Measurements from ENCODE around the gene CHFR. TPM values are rescaled to one million over a fixed set of nuclear protein-coding genes. Genes with fewer than 3 reads are reported as not detected.

The CHFR gene
- total and polyA plus RNA-seq, 8 donors, result 14.7 to 107 (median 59.2) TPM

GRCh38 chr12:132925597-132926414 lies 38.4 kb upstream of the CHFR start:
- peaks cover 87 to 100% (median 99%) of the 10 kb centered on the region in 4 donors for H3K9me3 ChIP-seq
- WGBS, 5 donors, result 96 to 99% (median 97%) methylated on average over 8 of the region's 8 CpGs
- peaks cover 34 to 75% (median 51%) of the 10 kb centered on the region in 4 donors for H3K36me3 ChIP-seq

GRCh38 chr12:132924356-132924755 lies 37.0 kb upstream of the CHFR start:
- DNase-seq, result no peak
- intact Hi-C loops (cut with DNase I; ENCODE audit: low total_unique reads), result no loop called here
- WGBS, 5 donors, result 97 to 100% (median 99%) methylated on average over 3 of the region's 3 CpGs
- no peak overlapping the region for H3K27ac ChIP-seq
- H3K36me3 ChIP-seq, result peaks cover 25 to 65% (median 37%) of the 10 kb centered on the region in 4 donors
- H3K4me1 ChIP-seq, result no peaks in the 10 kb centered on the region
- H3K27me3 ChIP-seq, result no peaks in the 10 kb centered on the region
- no peak overlapping the region for H3K4me3 ChIP-seq
- peaks cover 77 to 100% (median 99%) of the 10 kb centered on the region in 4 donors for H3K9me3 ChIP-seq
- TF ChIP-seq CTCF (IDR thresholded peaks at IDR 0.05) (no peak), EP300 (IDR thresholded peaks at IDR 0.05) (no peak), POLR2AphosphoS5 (IDR thresholded peaks at IDR 0.05) (no peak), POLR2A (IDR thresholded peaks at IDR 0.05) (no peak)

More at GRCh38 chr12:132925597-132926414, 38.4 kb upstream of the CHFR start:
- Histone ChIP-seq H3K4me1 (no peaks in the 10 kb centered on the region), H3K4me3 (no peak overlapping the region), H3K27ac (no peak overlapping the region), H3K27me3 (no peaks in the 10 kb centered on the region)
- no peak for DNase-seq
- TF ChIP-seq POLR2A (IDR thresholded peaks at IDR 0.05) (no peak), POLR2AphosphoS5 (IDR thresholded peaks at IDR 0.05) (no peak), CTCF (IDR thresholded peaks at IDR 0.05) (no peak), EP300 (IDR thresholded peaks at IDR 0.05) (no peak)
- intact Hi-C loops (cut with DNase I; ENCODE audit: low total_unique reads), result no loop called here

- DNase-seq, result no peak
- Histone ChIP-seq H3K27me3 (no peaks in the 10 kb centered on the region), H3K36me3 (peaks cover 16 to 63% (median 27%) of the 10 kb centered on the region in 4 donors), H3K27ac (no peak overlapping the region), H3K4me3 (no peak overlapping the region), H3K4me1 (no peaks in the 10 kb centered on the region), H3K9me3 (peaks cover 76 to 100% (median 98%) of the 10 kb centered on the region in 4 donors)
- 38 to 73% (median 58%) methylated on average over 1 of the region's 1 CpG for WGBS, 5 donors
- intact Hi-C loops (cut with DNase I; ENCODE audit: low total_unique reads), result no loop called here
- TF ChIP-seq EP300 (IDR thresholded peaks at IDR 0.05) (no peak), POLR2AphosphoS5 (IDR thresholded peaks at IDR 0.05) (no peak), POLR2A (IDR thresholded peaks at IDR 0.05) (no peak), CTCF (IDR thresholded peaks at IDR 0.05) (no peak)
Observed at GRCh38 chr12:132923356-132923909, 36.0 kb upstream of the CHFR start.

- intact Hi-C loops (cut with DNase I; ENCODE audit: low total_unique reads), result no loop called here
- DNase-seq, result no peak
- peaks cover 81 to 100% (median 99%) of the 10 kb centered on the region in 4 donors for H3K9me3 ChIP-seq
- WGBS, 5 donors, result 94 to 99% (median 96%) methylated on average over 4 of the region's 4 CpGs
- no peaks in the 10 kb centered on the region for H3K27me3 ChIP-seq
- H3K4me1 ChIP-seq, result no peaks in the 10 kb centered on the region
- peaks cover 14 to 59% (median 20%) of the 10 kb centered on the region in 4 donors for H3K36me3 ChIP-seq
- no peak overlapping the region for H3K4me3 ChIP-seq
- H3K27ac ChIP-seq, result no peak overlapping the region
- no peak for TF ChIP-seq POLR2AphosphoS5 (IDR thresholded peaks at IDR 0.05)
- TF ChIP-seq CTCF (IDR thresholded peaks at IDR 0.05), result no peak
- TF ChIP-seq EP300 (IDR thresholded peaks at IDR 0.05), result no peak
- no peak for TF ChIP-seq POLR2A (IDR thresholded peaks at IDR 0.05)
Observed at GRCh38 chr12:132922676-132923075, 35.3 kb upstream of the CHFR start.

Data from stomach (tissue), 9 donors.